HG02970 (cell line): ENCODE data around the gene GABRQ.

ENCODE experiments used
- ATAC-seq: cut with Tn5 transposase; IDR thresholded peaks from one replicate; pipeline ENCODE4 v1.9.1; 2021; ENCODE audit warnings: mild to moderate bottlenecking, moderate library complexity, moderate number of reproducible peaks; ENCODE audit not compliant: unreplicated experiment, low FRiP score

The GABRQ gene

DNA sequence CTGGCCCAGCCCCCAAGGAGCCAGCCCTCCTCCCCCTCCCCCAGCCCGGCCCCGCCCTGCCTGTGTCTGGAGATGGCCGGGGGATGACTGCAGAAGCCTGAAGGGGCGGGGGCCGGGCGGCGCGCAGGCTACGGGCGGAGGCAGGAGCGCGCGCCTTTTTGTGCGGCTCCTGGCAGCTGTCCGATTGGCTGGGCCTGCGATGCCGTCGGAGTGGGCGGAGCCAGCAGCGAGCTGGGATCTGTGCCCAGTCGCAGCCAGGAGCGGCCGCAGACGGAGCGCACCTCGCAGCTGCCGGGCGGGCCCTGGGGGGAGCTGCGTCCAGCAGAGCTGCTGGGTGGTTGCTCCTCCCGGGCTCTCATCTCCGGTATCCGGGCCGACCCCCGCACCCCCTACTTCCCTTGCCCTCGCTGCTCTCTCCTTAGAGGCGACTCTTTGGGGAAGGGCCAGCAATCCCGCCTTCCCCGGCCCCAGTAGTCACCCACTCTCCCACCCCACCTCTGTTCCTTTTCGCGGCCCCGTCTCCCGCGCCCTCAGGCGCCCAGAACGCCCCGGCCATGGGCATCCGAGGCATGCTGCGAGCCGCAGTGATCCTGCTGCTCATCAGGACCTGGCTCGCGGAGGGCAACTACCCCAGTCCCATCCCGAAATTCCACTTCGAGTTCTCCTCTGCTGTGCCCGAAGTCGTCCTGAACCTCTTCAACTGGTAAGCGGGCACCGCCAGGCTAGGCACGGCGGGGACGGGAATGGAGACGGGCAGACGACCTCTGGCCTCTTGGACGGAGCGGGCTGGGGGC is at the start of gene GABRQ:
Gene GABRQ (plus strand): TSS at position 247 of the 794 bp plus-strand sequence. CDS start 308 bp downstream, at position 555.
- no peak for ATAC-seq

- ATAC-seq, result no peak
Measured at GRCh38 chrX:152588206-152588605, 49.5 kb upstream of the GABRQ start.

DNA sequence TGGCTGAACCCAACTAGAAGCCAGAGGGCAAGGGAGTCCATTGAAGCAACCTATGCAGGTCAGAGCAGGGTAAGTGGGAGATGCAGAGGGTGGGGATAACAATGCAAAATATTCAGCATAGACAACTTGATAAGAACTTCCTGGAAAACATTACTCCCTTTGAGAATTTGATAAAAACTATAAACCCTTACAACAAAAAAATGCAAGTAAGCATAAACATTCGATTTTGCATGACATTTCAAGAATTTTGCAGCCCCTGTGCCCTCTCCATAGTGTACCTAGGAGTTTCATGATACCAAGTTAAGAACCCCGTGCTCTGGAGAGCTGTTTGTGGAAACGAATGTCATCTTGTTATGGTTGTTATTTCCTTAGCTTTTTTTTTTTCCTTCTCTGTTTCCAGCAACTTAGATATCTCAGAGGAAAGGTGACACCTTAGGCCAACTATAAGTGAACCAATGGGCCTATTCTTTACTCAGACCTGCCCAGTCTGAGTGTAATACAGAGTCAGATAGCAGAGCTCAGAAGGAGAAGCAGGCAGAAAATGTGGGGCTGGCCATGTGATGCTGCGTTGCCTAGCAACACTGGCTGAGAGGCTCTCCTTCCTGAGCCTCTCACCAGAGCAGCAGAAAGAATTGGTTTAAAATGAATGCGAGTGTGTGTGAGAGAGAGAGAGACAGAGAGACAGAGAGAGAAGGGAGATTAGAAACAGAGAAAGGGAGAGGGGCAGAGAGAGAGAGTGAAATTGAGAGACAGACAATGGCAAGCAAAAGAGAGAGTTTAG is 36.7 kb upstream of the GABRQ start:
- no peak for ATAC-seq

DNA sequence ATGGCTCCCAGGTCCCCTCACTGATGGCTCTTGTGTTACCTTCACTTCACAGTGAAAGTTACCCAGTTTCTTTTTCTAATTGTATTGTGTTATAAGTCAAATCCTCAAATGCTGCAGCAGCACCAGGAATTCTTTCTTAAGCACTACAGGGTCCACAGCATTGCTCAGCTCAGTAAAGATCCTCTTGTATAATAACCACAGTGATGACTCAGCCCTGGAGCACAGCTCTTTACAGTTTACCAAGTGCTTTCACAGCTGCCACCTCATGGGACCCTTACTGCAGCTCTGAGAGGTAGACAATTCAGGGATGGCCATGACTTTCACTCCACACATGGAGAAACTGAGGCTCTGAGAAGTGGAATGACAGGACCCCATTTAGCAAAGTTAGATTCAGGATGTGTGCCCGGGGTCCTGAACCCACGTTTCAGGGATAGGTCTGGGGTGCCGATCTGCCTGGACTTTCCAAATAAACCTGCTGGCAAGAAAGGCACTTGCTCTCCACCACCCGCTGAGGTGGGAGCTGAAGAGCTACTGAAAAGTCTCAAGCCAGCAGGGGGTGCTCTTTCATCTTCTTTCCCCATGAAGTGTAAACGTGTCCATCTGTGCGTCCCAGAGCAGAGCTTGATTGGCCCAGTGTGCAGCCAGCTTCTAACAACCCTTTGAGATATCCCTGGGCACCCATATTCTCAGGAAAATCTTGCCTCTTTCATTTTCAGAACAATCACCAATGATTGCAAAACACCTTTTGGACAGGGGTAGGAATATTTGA is 35.7 kb upstream of the GABRQ start:
- no peak for ATAC-seq

GRCh38 chrX:152614791-152615190 is 22.9 kb upstream of the GABRQ start:
- no peak for ATAC-seq

GRCh38 chrX:152619897-152620296 is 17.8 kb upstream of the GABRQ start:
- ATAC-seq, result no peak

- ATAC-seq, result peak; percentile 54
Measured at GRCh38 chrX:152632445-152633097, 5.1 kb upstream of the GABRQ start.

DNA sequence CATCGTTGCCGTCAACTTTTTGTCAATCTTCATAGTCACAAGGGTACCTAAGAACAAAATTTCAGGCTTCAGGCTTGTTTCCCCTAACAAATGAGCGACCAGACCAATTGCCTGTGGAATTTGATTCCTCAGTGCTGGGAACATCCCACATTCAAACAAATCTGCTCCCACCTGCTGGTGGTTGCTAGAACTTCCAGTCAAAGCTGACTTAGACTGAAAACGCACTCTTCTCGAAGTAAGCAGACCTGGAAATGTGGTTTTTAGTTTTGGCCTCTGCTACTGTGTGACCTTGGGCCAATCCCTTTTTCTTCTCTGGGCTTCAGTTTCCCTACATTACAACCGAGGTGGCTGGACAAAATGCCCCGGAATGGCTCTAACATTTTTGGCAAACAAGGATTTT is 1.8 kb upstream of the GABRQ start:
- no peak for ATAC-seq

- ATAC-seq, result no peak
Measured at GRCh38 chrX:152638443-152638904, 779 bp downstream of the GABRQ start.

DNA sequence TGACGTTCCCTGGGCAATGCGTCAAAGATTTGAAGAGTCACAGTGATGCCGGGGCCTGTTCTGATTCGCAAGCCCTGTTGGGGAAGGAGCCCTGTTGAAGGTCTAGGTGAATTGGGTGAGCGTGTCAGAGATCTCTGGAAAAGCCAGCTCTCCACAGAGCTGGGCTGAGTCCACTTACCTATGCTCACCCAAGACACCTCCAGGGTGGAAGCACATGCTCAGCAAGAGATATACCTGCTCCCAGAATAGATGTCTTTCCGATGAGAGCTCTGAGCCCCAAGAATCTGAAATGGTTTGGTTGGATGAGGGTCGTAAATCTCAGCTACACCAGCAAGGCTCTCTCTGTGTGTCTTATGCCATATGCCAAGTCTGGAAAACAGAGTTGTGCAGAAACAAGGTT is 1.7 kb downstream of the GABRQ start:
- no peak for ATAC-seq

DNA sequence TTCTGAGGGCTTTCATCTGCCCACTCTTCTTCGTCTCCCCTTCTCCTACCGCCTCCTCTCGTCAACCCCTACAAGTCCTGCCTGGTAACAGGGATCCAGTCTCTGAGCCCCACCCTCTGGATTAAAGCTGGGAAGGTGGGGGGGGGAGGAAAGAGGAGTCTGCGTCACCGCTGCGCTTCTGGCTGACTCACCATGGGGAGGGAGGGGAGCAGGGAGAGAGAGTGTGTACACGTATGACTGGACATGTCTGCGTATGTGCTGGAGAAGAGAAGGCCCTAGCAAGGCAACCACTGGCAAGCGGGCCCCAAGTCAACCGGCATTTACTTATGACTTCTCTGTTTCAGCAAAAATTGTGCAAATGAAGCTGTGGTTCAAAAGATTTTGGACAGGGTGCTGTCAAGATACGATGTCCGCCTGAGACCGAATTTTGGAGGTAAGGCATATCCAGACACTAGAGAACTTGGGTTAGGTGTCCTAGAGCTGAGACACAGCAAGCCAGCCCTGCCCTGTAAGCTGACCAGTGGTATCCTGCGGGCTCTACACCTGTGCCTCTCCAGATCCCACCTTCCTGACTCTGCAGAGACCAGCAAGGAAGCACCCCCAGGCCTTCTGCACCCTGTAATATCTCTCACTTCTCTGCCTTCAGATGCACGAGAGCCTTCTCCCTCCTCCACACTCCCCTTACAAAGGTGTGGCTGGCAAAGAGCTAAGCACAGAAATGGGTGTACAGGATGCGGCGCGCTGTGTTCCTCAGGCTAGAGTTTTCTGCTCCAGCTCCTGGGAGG is 2.5 kb downstream of the GABRQ start:
- no peak for ATAC-seq

DNA sequence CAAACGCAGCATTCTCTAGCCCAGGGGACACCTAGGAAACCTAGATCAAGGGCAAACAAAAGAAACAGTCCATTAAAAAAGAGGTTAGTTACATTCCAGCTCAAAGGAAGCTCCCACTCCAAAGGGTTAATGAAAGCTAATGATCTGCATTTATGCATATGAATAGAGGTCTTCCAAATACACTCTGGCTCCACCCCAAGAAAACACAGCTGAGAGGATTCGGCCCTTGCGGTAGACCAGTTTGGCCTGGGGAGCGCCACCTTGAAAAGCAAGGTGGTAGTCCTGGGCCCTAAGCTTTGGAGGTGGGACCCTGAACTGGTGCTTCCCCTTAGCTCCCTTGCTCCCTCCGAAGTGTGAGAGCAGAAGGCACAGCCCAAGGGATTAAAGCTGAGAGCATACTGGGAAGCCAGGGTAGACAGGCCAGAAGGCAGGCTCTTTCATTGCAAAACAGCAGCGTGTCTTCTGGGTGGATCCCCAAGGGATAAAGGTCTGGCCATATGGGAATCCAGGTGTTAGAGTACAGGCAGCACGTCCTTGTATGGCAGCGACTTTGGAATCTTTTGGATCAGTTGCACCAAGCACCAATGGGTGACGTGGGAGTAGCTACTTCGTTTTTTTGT is 3.7 kb downstream of the GABRQ start:
- ATAC-seq, result no peak

DNA sequence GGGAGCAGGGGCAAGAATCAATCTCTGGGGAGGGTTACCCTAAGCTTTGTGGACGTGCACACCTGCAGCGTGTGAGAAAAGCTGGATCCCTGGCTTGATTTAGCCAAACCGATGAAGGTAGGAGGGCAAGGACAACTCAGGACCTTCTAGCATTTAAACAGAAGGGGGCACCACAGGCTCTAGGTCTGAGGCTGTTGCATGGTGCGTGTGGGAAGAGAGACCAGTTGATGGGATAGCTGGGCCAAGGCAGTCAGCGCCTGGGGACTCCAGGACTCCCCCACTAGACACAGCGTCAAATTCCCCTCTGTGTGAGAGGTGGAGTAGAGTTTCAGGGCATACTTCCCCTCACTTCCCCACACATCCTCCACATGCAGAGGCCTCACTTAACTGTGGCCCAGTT is 4.3 kb downstream of the GABRQ start:
- ATAC-seq, result no peak

DNA sequence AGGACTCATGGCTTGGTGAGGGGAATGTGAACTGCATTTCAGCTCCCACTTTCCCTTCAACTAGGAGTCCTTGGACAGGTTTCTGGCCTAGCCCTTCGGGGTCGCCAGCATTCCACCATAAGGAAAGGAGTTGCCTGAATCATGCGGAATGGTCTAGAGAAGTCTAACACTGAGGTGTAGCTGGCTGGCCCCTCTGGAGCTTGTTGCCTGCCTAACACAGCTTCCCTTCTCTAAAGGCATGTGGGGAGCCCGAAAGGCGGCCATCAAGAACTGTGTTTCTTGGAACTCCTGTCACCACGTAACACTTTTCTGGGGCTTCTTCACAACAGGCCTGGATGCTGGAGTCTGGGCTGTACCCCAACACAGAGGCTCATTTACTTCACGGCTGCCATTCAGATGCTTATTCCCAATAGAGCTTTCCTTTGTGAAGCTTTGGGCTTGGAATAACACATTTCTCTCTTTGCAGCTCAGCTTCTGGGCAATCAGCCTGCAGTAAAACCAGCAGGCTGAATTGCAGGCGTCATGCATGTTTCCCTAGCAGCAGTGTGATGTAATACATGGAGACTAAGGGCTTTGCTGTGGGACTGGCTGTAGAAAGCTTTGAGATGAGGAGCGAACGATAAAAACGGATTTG is 5.4 kb downstream of the GABRQ start:
- no peak for ATAC-seq

- ATAC-seq, result no peak
Measured at GRCh38 chrX:152646961-152647360, 9.3 kb downstream of the GABRQ start.

- ATAC-seq, result no peak
Measured at GRCh38 chrX:152647978-152648377, 10.3 kb downstream of the GABRQ start.

DNA sequence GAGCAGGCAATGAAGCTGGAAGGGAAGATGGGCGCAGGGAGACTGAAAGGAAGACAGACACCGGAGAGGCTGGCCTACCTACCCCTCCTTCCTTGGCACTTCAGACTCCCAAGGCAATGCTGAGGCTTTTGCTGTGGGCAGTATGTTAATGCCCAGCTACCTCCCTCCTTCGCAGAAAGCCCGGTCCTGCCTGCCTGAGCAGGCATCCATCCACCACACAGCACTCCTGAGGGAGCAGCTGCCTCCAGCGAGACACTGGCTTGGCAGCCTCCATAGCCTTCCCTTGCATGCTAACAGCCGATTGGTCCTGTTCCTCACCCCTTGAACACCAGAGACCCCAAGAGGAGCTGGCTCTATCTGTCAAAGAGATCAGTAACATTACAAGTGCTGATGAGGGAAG is 14.4 kb downstream of the GABRQ start:
- no peak for ATAC-seq

GRCh38 chrX:152652467-152652866 is 14.8 kb downstream of the GABRQ start:
- ATAC-seq, result no peak

DNA sequence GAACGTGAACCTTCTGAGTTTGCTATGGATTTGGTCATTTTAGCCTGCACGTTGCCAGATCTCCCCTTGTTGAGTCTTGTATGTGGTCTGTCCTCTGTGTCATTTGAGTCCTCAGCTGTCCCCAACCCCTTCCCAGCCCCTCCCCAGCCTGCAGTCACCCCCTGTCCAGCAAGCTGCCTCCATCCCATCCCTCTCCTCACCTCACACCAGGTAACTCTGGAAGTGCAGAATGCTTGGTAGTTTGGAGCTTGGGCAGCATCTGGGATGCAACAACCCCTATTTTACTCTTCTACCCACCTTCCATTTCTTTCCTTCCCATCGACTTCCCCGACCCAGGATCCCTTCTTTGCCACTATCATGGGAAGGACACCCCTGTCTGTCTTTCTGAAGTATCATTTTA is 18.4 kb downstream of the GABRQ start:
- ATAC-seq, result no peak
